GM18505 (cell line): Measurements from ENCODE around the gene NCOA6.
A peak's percentile ranks its signal among the peaks of the same experiment; 100 is the strongest.

Source experiments
- ATAC-seq: cut with Tn5 transposase; IDR thresholded peaks from one replicate; pipeline ENCODE4 v1.9.1; 2021; ENCODE audit not compliant: unreplicated experiment
- POLR2A ChIP-seq: IDR thresholded peaks from 4 replicates; pipeline ENCODE4 v1.6.1; 2011; ENCODE audit warnings: borderline replicate concordance; ENCODE audit not compliant: insufficient read depth, insufficient read length; ENCODE audit errors: extremely low read depth

NCOA6 gene

GRCh38 chr20:34705397-34706301 is 119.8 kb downstream of the NCOA6 start:
- no peak for TF ChIP-seq POLR2A
- no peak for ATAC-seq

- no peak for TF ChIP-seq POLR2A
- ATAC-seq = no peak
These were observed 120.4 kb downstream of the NCOA6 start for GRCh38 chr20:34705008-34705396.

- ATAC-seq = peak; percentile 46
These were observed 121.1 kb downstream of the NCOA6 start, which contains the start of gene TP53INP2 for GRCh38 chr20:34704177-34705007. TSS of gene TP53INP2 (plus strand) at chr20:34704344. CDS start at chr20:34708740, 4,396 bp downstream.

GRCh38 chr20:34703424-34704176 is 121.9 kb downstream of the NCOA6 start:
- ATAC-seq = no peak

More at GRCh38 chr20:34704177-34705007, 121.1 kb downstream of the NCOA6 start, which contains the start of gene TP53INP2:
- peak; percentile 68 for TF ChIP-seq POLR2A

GRCh38 chr20:34703061-34703423 is 122.4 kb downstream of the NCOA6 start:
- ATAC-seq = no peak
- no peak for TF ChIP-seq POLR2A

More at GRCh38 chr20:34703424-34704176, 121.9 kb downstream of the NCOA6 start:
- no peak for TF ChIP-seq POLR2A

- TF ChIP-seq POLR2A = no peak
- ATAC-seq = no peak
These were observed 123.9 kb downstream of the NCOA6 start for GRCh38 chr20:34701405-34702085.

- no peak for TF ChIP-seq POLR2A
- ATAC-seq = no peak
These were observed 132.0 kb downstream of the NCOA6 start for GRCh38 chr20:34693414-34693813.

GRCh38 chr20:34691838-34692237 is 133.6 kb downstream of the NCOA6 start:
- no peak for TF ChIP-seq POLR2A
- ATAC-seq = no peak

GRCh38 chr20:34689486-34689885 is 136.0 kb downstream of the NCOA6 start:
- TF ChIP-seq POLR2A = no peak
- ATAC-seq = no peak

GRCh38 chr20:34683667-34684066 is 141.8 kb downstream of the NCOA6 start:
- ATAC-seq = no peak
- TF ChIP-seq POLR2A = no peak

GRCh38 chr20:34680586-34681175 is 144.8 kb downstream of the NCOA6 start:
- no peak for ATAC-seq

More at GRCh38 chr20:34680586-34681175, 144.8 kb downstream of the NCOA6 start:
- no peak for TF ChIP-seq POLR2A
